T-helper 1 cell treated with Interleukin-12 subunit alpha and Interleukin-12 subunit beta and Interleukin-4 antibody, amounts not matched to agents 30 ng/mL and 1 ng/mL, for 36 hours (primary cell): ENCODE data around the gene INVS. TPM values are rescaled to one million over a fixed set of nuclear protein-coding genes. Genes with fewer than 3 reads are reported as not detected.
"Not testable (repeated sequence)": the region's sequence is repeated elsewhere in the genome, so short reads cannot be mapped to it uniquely, and the experiment has no call there.

Experiments used
- intact Hi-C: fragments of 100-400 bp; cut with micrococcal nuclease; formaldehyde crosslinking; loops from one replicate; pipeline ENCODE4 v1.15.1; 2024
- total RNA-seq: library from RNA; stranded (reverse); gene quantifications from 2 replicates; pipeline ENCODE4 v1.2.3, GENCODE V29; 2022

INVS gene
- total RNA-seq, 1 donor from 2014 or later: 16.7 TPM

- intact Hi-C loops: no loop called here
These were observed 16.3 kb upstream of the INVS start for GRCh38 chr9:100082782-100083181.

GRCh38 chr9:100083448-100084127 is 15.5 kb upstream of the INVS start:
- intact Hi-C loops: loop anchor here (1.0 kb wide), 2 partner anchors 16 to 264 kb away; partner anchors contain the start of gene INVS

GRCh38 chr9:100084128-100084453 is 15.0 kb upstream of the INVS start:
- intact Hi-C loops: loop anchor here (1.0 kb wide), 2 partner anchors 15 to 265 kb away; partner anchors contain the start of gene INVS

- intact Hi-C loops: loop anchor here (1.0 to 5.0 kb wide), 3 partner anchors 15 to 265 kb away; partner anchors contain the start of gene INVS
These were observed 14.3 kb upstream of the INVS start for GRCh38 chr9:100084734-100085133.

GRCh38 chr9:100086097-100086635 is 12.9 kb upstream of the INVS start:
- intact Hi-C loops: loop anchor here (5.0 kb wide), 1 partner anchor 34 kb away; no protein-coding TSS in a partner anchor

GRCh38 chr9:100087218-100087617 is 11.8 kb upstream of the INVS start:
- intact Hi-C loops: loop anchor here (5.0 kb wide), 1 partner anchor 35 kb away; no protein-coding TSS in a partner anchor

GRCh38 chr9:100088202-100088601 is 10.8 kb upstream of the INVS start:
- intact Hi-C loops: loop anchor here (5.0 kb wide), 1 partner anchor 36 kb away; no protein-coding TSS in a partner anchor

- intact Hi-C loops: no loop called here
These were observed 8.2 kb upstream of the INVS start for GRCh38 chr9:100090880-100091279.

- intact Hi-C loops: no loop called here
These were observed 7.4 kb upstream of the INVS start for GRCh38 chr9:100091650-100092049.

GRCh38 chr9:100092066-100092465 is 7.0 kb upstream of the INVS start:
- intact Hi-C loops: no loop called here

GRCh38 chr9:100094411-100094810 is 4.6 kb upstream of the INVS start:
- intact Hi-C loops: not testable (repeated sequence)

GRCh38 chr9:100096378-100096916 is 2.6 kb upstream of the INVS start:
- intact Hi-C loops: loop anchor here (5.0 kb wide), 4 partner anchors 331 to 1839 kb away; partner anchors contain the start of genes MSANTD3 and TBC1D2

- intact Hi-C loops: loop anchor here (2.0 to 5.0 kb wide), 7 partner anchors 227 to 1841 kb away; partner anchors contain the start of genes MSANTD3 and TBC1D2
These were observed 777 bp upstream of the INVS start for GRCh38 chr9:100098046-100098886.

GRCh38 chr9:100099722-100100042 is 639 bp downstream of the INVS start:
- intact Hi-C loops: loop anchor here (1.0 to 5.0 kb wide), 16 partner anchors 15 to 1842 kb away; partner anchors contain the start of genes ALG2, MRPL50, MSANTD3 and TBC1D2

- intact Hi-C loops: no loop called here
These were observed 1.2 kb downstream of the INVS start for GRCh38 chr9:100100146-100100667.

- intact Hi-C loops: no loop called here
These were observed 2.6 kb downstream of the INVS start for GRCh38 chr9:100101608-100102007.

- intact Hi-C loops: no loop called here
These were observed 5.3 kb downstream of the INVS start for GRCh38 chr9:100104314-100104713.

GRCh38 chr9:100105861-100106260 is 6.8 kb downstream of the INVS start:
- intact Hi-C loops: no loop called here

GRCh38 chr9:100106616-100107015 is 7.6 kb downstream of the INVS start:
- intact Hi-C loops: no loop called here

- intact Hi-C loops: no loop called here
These were observed 9.5 kb downstream of the INVS start for GRCh38 chr9:100108559-100108958.

GRCh38 chr9:100111235-100111634 is 12.2 kb downstream of the INVS start:
- intact Hi-C loops: no loop called here
